ENCODE results near the gene DOLPP1.
A peak's percentile ranks its signal among the peaks of the same experiment; 100 is the strongest.
"Not testable (repeated sequence)": the region's sequence is repeated elsewhere in the genome, so short reads cannot be mapped to it uniquely, and the experiment has no call there.

DOLPP1 gene

GRCh38 chr9:129111528-129112151 is 30.7 kb downstream of the DOLPP1 start:
- peak in 1 of 2 donors; percentile 12 for DNase-seq (ENCODE audit: low read depth in 2 of 2)

GRCh38 chr9:129112526-129112925 is 31.6 kb downstream of the DOLPP1 start:
- DNase-seq (ENCODE audit: low read depth in 2 of 2): not testable (repeated sequence)

- DNase-seq (ENCODE audit: low read depth in 2 of 2): no peak
Observed at GRCh38 chr9:129113645-129114304, 32.9 kb downstream of the DOLPP1 start.

DNA sequence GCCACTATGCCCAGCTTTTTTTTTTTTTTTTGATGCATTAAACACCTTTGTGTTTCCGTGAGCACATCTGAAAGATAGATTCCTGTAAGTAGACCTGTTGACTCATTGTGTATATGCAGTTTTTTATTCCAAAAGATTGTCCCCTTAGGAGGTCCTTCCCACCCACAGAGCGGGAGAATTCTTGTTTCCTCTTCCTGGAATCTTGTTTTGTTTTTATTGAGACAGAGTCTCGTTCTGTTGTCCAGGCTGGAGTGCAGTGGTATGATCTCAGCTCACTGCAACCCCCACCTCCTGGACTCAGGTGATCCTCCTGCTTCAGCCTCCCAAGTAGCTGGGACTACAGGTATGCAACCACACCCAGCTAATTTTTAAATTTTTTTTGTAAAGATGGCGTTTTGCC is 37.9 kb downstream of the DOLPP1 start:
- DNase-seq (ENCODE audit: low read depth in 2 of 2): no peak

DNA sequence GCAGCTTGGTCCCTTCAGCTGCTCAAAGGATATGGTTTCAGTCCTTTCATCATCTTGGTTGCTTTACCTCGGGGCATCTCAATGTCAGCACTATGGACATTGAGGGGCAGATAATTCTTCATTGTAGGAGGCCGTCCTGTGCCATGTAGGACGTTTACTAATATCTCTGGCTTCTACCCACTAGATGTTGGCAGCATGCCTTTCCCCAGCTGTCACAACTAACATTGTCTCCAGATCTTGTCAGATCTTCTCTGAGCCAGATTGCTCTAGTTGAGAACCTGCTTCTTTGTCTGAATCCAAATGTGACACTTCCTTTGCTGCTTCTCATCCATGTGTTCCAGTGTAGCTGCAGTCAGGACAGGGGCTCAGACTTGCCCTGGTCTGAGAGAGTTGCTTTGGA is 40.6 kb downstream of the DOLPP1 start:
- no peak for DNase-seq (ENCODE audit: low read depth in 2 of 2)

GRCh38 chr9:129122133-129122532 is 41.2 kb downstream of the DOLPP1 start:
- no peak for DNase-seq (ENCODE audit: low read depth in 2 of 2)

- DNase-seq (ENCODE audit: low read depth in 2 of 2): not testable (repeated sequence)
Observed at GRCh38 chr9:129122976-129123375, 42.1 kb downstream of the DOLPP1 start.

DNA sequence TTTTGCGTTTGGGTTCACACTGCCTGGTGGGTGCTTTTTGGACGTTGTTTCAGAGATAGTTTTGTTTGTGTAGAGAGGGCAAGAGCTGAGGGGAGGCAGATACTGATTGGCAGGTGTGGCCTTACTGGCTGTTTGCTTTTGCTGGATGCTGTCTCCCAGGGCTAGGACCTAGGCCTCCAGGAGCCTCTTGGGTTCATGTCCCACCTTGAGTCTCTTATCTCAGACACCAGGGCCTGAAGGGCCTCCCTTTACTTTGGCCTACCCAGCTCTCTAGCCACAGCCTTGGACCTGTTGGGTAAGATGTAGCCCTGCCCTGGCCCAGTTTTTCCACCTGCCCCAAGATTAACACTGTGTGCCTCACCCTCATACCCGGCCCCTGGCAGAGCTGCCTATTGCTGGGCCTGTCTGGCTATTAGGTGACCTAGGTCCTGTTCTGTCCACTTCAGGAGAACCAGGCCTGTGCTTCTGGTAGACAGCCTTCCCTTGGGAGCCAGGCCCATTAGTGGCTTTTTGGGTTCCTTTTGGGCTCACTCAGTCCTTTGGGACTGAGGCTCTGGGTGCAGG is 43.7 kb downstream of the DOLPP1 start:
- DNase-seq (ENCODE audit: low read depth in 2 of 2): no peak

DNA sequence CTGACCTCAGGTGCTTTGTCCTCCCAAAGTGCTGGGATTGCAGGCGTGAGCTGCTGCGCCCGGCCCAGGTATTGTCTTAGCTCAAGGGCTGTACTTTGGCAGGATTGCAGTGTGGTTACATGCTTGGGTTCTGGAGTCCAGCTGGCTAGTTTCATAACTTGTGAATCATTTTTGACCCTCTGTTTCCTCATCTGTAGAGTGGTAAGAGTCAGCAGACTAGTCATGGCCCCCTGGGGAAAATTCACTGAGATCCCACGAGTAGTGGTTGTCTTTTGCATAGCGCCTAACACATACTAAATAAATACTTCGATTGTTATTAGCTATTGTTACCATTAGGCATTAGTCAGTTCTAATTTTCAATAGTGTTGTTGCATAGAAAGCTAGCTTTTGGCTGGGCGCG is 44.6 kb downstream of the DOLPP1 start:
- no peak for DNase-seq (ENCODE audit: low read depth in 2 of 2)

GRCh38 chr9:129126749-129127618 is 46.1 kb downstream of the DOLPP1 start:
- DNase-seq (ENCODE audit: low read depth in 2 of 2): no peak

- DNase-seq (ENCODE audit: low read depth in 2 of 2): no peak
Observed at GRCh38 chr9:129128689-129129088, 47.8 kb downstream of the DOLPP1 start.

GRCh38 chr9:129130271-129130670 is 49.4 kb downstream of the DOLPP1 start:
- not testable (repeated sequence) for DNase-seq (ENCODE audit: low read depth in 2 of 2)

GRCh38 chr9:129130791-129131190 is 49.9 kb downstream of the DOLPP1 start:
- DNase-seq (ENCODE audit: low read depth in 2 of 2): no peak

DNA sequence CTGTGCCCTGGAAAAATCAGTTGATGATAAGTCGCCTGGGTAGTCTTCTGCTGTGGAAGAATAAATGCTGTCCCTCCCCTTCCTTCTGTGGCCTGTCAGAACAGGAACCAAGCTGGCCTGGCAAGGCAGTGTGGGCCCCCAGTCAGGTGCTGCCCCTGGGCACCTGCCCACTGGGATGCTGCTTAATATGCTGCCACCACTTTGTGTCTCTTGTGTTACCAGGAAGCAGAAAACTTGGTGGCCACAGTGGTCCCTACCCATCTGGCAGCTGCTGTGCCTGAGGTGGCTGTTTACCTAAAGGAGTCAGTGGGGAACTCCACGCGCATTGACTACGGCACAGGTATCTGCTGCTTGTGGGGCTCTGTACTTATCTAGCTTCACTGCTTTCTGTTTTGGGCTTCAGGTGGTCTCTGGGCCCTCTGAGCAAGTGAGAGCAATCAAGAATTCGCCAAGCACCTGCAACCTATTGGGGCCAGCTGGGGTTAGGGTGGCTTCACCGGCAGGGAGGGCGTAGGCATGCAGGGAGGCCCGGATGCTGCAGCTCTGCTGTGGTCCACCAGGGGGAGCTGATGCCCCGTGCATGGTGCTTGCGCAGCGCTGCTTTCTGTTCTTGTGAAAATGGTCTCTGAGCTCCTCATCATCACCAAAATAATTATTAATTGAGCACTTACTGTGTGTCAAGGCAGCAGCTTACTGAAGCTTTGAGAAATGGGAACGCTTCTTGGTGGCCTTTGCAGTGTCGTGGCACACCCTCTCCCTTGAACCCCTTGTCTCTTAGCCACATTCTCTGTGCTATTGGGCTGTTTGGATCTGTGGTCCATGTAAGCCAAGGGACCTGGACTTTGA is 50.6 kb downstream of the DOLPP1 start:
- DNase-seq (ENCODE audit: low read depth in 2 of 2): peak; percentile 72 to 77

DNA sequence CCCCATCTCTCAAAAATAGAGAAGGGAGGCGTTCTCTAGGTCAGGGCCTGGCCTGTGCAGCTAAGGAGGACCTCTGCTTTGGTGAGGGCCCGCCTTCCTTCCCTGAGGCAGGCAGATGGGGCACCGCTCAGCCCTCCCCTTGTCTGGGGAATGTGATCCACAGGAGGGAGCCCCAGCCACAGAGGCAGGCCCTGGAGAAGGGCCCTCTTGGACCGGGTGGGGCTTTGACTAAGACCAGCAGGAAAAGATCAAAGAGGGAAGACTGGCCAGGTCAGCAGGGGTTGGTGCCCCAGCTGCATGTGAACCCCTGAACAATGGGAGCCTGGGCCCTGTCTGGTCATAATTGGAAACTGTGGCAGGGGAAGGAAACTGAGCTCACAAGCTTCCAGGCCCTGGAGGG is 52.2 kb downstream of the DOLPP1 start:
- DNase-seq (ENCODE audit: low read depth in 2 of 2): no peak

GRCh38 chr9:129135476-129135875 is 54.6 kb downstream of the DOLPP1 start:
- no peak for DNase-seq (ENCODE audit: low read depth in 2 of 2)

DNA sequence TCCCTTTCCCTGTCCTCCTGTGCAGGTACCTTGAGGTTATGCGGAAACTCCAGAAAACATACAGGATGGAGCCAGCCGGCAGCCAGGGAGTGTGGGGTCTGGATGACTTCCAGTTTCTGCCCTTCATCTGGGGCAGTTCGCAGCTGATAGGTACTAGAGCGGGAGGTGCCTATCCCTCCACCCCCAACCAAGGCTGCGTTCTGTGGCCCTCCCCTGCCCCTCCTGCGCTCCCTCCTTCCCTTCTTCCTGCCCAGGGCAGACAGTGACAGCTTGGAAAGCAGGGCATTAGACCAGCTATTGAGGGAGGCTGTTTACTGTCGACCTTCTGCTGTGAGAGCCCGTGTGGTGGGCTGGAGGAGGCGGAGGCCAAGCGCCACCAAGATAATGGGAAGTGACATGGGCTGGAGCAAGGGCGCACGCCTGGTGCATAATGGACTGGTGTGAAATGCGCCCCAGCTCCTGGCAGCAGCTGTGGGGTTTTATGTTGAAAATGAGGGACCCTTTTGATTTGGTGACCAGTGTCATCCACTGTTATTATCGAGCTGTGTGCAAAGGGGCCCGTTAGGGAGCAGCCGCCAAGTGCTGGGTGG is 55.6 kb downstream of the DOLPP1 start:
- no peak for DNase-seq (ENCODE audit: low read depth in 2 of 2)

DNA sequence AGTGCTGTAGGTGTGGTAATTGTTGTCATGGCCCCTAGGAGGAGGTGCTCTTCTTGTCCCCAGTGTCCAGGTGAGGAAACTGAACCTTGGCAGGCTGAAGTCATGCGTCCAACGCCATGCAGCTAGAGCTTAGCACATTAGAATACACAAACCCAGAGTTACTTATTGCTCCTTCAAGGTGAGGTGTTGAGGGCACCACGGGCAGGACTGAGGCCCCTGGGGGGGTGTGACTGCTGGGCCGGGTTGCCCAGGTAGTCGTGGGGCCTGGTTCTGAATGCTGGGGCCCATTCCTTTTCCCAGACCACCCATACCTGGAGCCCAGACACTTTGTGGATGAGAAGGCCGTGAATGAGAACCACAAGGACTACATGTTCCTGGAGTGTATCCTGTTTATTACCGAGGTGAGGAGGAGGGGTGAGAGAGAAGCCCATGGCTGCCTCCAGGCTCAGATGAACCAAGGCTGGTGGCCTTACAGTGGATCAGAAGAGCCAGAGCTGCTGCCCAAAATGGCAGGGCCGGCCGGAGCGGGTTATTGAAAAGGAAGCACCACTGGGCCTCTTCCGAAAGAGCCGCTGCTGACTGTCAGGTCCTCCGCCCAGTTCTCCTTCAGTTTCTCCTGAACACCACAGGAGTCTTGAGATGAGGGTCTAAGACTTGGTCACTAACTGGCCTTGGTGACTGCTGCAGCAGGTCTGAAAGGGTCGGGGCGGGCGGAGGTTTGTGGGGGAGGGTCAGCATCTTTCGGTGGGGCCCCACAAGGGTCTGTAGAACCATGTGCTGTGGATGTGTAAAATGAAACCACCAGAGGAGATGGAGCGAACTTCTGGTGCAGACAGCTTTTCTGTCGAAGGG is 56.6 kb downstream of the DOLPP1 start:
- no peak for DNase-seq (ENCODE audit: low read depth in 2 of 2)

GRCh38 chr9:129138144-129138462 is 57.2 kb downstream of the DOLPP1 start:
- DNase-seq (ENCODE audit: low read depth in 2 of 2): no peak

Measured in stimulated activated CD4-positive, alpha-beta T cell treated with anti-CD3 and anti-CD28 coated beads, Interleukin-1b, Interleukin-23, amount 100 ng/mL, for 1 hour (primary cell).